Activated naive CD4-positive, alpha-beta T cell treated with anti-CD3 and anti-CD28 coated beads, Interleukin-2, amount 50 U/mL, for 72 hours (primary cell): ENCODE results near the gene RABEP2. TPM values are rescaled to one million over a fixed set of nuclear protein-coding genes. Genes with fewer than 3 reads are reported as not detected.
"Not testable (repeated sequence)": the region's sequence is repeated elsewhere in the genome, so short reads cannot be mapped to it uniquely, and the experiment has no call there.

Experiments
- ATAC-seq, 2 donors: fragments of 150-1000 bp; cut with Tn5 transposase; 2 replicates each; pipeline ENCODE4 v1.10.0; 2021; ENCODE audit warnings: mild to moderate bottlenecking in 2 of 2, moderate library complexity in 2 of 2
- DNase-seq, 2 donors: peaks; one replicate each; pipeline ENCODE4 v3.0.0; 2021 to 2022; ENCODE audit warnings: low spot score in 2 of 2
- H3K27ac Mint-ChIP-seq, 2 donors: one replicate each; pipeline ENCODE4 v1.8.0; 2022; ENCODE audit warnings: mild to moderate bottlenecking in 2 of 2, mixed read lengths in 2 of 2
- H3K36me3 Mint-ChIP-seq, 2 donors: one replicate each; pipeline ENCODE4 v1.8.0; 2022; ENCODE audit warnings: mixed read lengths in 2 of 2
- H3K9me3 Mint-ChIP-seq, 2 donors: one replicate each; pipeline ENCODE4 v1.8.0; 2022; ENCODE audit warnings: mixed read lengths in 2 of 2
- total RNA-seq, 2 donors: library from RNA; stranded (reverse); gene quantifications; one replicate each; pipeline ENCODE4 v1.2.3, GENCODE V29; 2022

RABEP2 gene, protein sequence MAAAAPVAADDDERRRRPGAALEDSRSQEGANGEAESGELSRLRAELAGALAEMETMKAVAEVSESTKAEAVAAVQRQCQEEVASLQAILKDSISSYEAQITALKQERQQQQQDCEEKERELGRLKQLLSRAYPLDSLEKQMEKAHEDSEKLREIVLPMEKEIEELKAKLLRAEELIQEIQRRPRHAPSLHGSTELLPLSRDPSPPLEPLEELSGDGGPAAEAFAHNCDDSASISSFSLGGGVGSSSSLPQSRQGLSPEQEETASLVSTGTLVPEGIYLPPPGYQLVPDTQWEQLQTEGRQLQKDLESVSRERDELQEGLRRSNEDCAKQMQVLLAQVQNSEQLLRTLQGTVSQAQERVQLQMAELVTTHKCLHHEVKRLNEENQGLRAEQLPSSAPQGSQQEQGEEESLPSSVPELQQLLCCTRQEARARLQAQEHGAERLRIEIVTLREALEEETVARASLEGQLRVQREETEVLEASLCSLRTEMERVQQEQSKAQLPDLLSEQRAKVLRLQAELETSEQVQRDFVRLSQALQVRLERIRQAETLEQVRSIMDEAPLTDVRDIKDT
- total RNA-seq, result 10 to 100 TPM; 20.7 to 25.1 TPM

DNA sequence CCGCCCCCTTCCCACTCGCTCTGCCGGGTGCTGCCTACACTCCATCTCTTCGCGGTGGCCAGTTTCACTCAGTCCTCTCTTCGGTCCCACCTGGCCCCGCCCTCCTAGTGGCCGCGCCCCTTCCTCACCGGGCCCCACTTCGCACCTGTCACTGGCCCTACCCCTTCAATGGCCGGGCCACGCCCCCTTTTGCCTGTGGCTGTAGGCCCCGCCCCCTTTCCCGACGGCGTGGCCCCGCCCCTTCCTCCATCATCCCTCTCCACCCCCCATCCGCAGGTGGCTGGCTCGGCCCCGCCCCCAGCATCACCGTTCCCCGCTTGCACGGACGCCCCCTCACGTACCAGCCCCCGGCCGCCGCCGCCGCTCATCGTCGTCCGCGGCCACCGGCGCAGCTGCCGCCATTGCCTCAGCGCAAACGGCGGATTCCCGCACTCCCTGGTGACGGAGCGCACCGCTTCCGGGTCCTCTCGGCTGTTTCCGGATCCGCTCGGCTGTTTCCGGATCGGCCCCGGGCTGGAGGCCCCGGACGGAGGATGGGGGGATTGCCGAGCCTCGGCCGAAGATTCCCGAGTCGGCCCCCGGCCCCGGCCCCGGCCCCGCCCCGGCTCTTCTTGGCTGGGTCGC, at the start of gene RABEP2:
TSS of gene RABEP2 (minus strand) at position 477 of the 624 bp plus-strand sequence. CDS start at position 402, 75 bp downstream.
- ATAC-seq, result peak; percentile 86 to 87
- DNase-seq, result peak; percentile 95 to 100
- Mint-ChIP-seq H3K9me3 (no peaks in the 10 kb centered on the region), H3K36me3 (peaks cover 0 to 6% of the 10 kb centered on the region in 2 donors), H3K27ac (peak within 1 kb of the TSS; percentile 94 to 99)

GRCh38 chr16:28974437-28975157, 49.6 kb upstream of the RABEP2 start, which contains the start of gene SPNS1:
Gene SPNS1, plus strand, starts transcription at chr16:28974778. Its CDS starts 374 bp downstream, at chr16:28975152.
- ATAC-seq, result peak; percentile 93 to 96
- DNase-seq, result peak; percentile 92 to 97
- Mint-ChIP-seq H3K9me3 (no peaks in the 10 kb centered on the region), H3K36me3 (peaks cover 5 to 6% of the 10 kb centered on the region in 2 donors), H3K27ac (peak within 1 kb of the TSS; percentile 90 to 99)

DNA sequence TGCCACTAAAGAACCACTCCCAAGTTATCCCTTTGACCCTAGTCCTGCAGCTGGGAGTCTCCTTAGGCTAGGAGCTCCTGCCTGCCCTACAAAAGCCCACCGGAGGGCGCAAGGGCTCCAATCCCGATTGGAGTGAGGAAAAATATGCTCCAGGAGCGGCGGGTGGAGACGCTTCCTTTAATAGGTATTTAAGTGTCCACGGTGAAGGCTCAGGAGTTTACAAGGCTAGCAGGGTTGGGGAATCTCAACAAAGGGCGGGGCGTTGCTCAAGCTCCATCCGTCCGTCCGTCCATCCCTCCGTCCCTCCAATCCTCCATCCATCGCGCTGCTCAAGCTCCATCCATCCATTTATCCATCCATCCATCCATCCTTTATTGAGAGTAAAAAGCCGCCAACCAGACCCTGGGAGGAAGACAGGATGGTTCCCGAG, 49.0 kb upstream of the RABEP2 start:
- Mint-ChIP-seq H3K27ac (peak overlapping the region; percentile 90 to 99), H3K9me3 (no peaks in the 10 kb centered on the region), H3K36me3 (peaks cover 5 to 6% of the 10 kb centered on the region in 2 donors)
- peak; percentile 16 to 17 for ATAC-seq
- no peak for DNase-seq

GRCh38 chr16:28969696-28970095, 44.7 kb upstream of the RABEP2 start:
- H3K36me3 Mint-ChIP-seq, ATAC-seq, H3K9me3 Mint-ChIP-seq, DNase-seq: not testable (repeated sequence)
- peak overlapping the region in 1 of 2 donors; percentile 89 for H3K27ac Mint-ChIP-seq

DNA sequence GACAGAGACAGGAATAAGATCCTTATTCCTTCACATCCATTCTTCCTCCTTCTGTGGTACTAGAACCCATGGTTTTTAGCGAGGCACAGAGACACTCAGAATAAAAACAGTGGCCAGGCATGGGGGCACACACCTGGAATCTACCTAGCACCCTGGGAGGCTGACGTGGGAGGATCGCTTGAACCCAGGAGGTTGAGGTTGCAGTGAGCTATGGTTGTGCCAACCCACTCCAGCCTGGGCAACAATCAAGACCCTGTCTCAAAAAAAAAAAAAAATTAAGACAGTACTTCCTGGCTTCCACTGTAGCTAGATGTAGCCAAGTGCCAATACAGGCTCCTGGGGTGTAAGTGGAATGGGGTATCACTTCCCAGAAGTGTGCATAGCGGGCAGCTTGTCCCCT, 42.1 kb upstream of the RABEP2 start:
- no peaks in the 10 kb centered on the region for H3K9me3 Mint-ChIP-seq
- ATAC-seq (no peak), DNase-seq (no peak)
- peak overlapping the region in 1 of 2 donors; percentile 44 for H3K27ac Mint-ChIP-seq
- H3K36me3 Mint-ChIP-seq, result peaks cover 0 to 15% of the 10 kb centered on the region in 2 donors

GRCh38 chr16:28964496-28964895, 39.5 kb upstream of the RABEP2 start:
- Mint-ChIP-seq H3K9me3 (no peaks in the 10 kb centered on the region), H3K27ac (no peak overlapping the region), H3K36me3 (peaks cover 11 to 15% of the 10 kb centered on the region in 2 donors)
- DNase-seq (no peak), ATAC-seq (no peak)

DNA sequence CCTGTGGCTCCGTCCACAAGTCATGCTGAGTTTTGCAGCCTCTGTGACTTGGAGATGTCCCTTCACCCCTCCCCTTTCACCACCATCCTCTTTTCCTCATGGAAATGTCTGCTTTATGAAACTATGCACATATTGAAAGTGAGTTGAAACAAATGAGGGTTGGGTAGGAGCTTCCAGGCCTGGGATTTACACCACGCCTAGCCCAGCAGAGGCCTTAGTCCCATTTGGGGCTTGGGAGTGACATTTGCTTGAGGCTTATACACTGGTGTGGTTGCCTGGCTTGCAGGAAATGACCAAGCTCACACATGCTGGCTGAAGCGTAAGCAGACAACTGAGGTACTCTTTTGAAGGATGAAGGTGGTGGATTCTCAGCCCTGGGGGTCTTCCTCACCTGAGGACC, 39.0 kb upstream of the RABEP2 start:
- Mint-ChIP-seq H3K36me3 (peaks cover 11 to 15% of the 10 kb centered on the region in 2 donors), H3K9me3 (no peaks in the 10 kb centered on the region), H3K27ac (no peak overlapping the region)
- DNase-seq (no peak), ATAC-seq (no peak)

DNA sequence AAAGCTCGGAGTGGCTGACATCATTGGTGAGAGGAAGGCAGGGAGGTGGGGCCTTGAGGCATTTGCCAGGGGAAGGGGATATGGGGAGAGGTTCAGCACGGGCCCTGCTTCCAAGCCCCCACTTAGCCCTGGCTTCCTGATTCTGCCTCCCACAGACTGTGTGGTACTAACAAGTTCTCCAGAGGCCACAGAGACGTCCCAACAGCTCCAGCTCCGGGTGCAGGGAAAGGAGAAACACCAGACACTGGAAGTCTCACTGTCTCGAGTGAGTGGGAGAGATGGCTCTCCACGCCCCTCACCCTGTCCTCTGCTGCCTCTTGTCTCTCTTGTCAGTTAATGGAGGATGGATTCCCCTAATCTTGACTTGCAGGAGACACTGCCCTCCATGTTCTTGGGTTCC, 33.8 kb upstream of the RABEP2 start:
- Mint-ChIP-seq H3K9me3 (no peaks in the 10 kb centered on the region), H3K27ac (no peak overlapping the region)

GRCh38 chr16:28958216-28958615, 33.2 kb upstream of the RABEP2 start:
- DNase-seq (no peak), ATAC-seq (no peak)
- Mint-ChIP-seq H3K27ac (peak overlapping the region in 1 of 2 donors; percentile 55), H3K36me3 (peaks cover 11 to 14% of the 10 kb centered on the region in 2 donors), H3K9me3 (no peaks in the 10 kb centered on the region)

More for the DNA sequence above, 33.8 kb upstream of the RABEP2 start:
- H3K36me3 Mint-ChIP-seq, result peaks cover 11 to 19% of the 10 kb centered on the region in 2 donors
- ATAC-seq (no peak), DNase-seq (no peak)

- Mint-ChIP-seq H3K27ac (peak overlapping the region; percentile 94 to 96), H3K9me3 (no peaks in the 10 kb centered on the region), H3K36me3 (peaks cover 18 to 22% of the 10 kb centered on the region in 2 donors)
- ATAC-seq (no peak), DNase-seq (no peak)
Measured at GRCh38 chr16:28951410-28951943, 26.4 kb upstream of the RABEP2 start.

GRCh38 chr16:28950648-28951409, 25.8 kb upstream of the RABEP2 start, which contains the start of gene NFATC2IP:
Gene NFATC2IP, plus strand, starts transcription at chr16:28950937. Its CDS starts 75 bp downstream, at chr16:28951012.
- Mint-ChIP-seq H3K27ac (peak within 1 kb of the TSS; percentile 94 to 96), H3K36me3 (peaks cover 18 to 19% of the 10 kb centered on the region in 2 donors), H3K9me3 (no peaks in the 10 kb centered on the region)
- ATAC-seq, result peak; percentile 97 to 98
- DNase-seq, result peak; percentile 99 to 100

DNA sequence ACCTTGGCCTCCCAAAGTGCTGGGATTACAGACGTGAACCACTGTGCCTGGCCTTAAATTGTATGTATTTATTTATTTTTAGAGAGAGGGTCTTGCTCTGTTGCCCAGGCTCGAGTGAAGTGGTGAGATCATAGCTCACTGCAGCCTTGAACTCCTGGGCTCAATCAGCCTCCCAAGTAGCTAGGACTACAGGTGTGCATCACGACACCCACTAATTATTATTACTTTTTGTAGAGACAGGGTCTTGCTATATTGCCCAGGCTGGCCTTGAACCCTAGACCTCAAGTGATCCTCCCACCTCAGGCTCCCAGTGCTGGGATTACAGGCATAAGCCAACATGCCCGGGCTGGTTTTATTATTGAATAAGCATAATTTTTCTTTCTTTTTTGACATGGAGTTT, 21.6 kb upstream of the RABEP2 start:
- Mint-ChIP-seq H3K9me3 (no peaks in the 10 kb centered on the region), H3K36me3 (peaks cover 5 to 11% of the 10 kb centered on the region in 2 donors), H3K27ac (no peak overlapping the region)
- no peak for ATAC-seq
- DNase-seq, result no peak

DNA sequence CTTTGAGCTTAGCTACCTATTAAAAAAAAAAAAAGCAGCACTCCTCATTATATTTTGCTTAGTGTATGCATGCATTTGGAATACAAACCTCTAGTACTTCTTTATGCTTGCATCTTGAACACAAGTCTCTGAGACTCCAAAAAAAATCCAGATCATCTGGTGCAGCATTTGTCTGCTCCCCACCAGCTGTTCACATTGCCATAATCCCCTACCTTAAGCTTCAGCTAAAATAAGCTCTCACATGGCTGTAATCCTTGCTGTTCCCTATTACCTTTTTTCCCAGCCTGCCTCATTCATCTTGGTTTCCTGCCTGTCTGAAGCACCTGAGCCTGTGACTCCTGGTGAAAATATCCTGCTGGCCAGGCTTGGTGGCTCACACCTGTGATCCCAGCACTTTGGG, 18.2 kb upstream of the RABEP2 start:
- no peak for ATAC-seq
- Mint-ChIP-seq H3K36me3 (no peaks in the 10 kb centered on the region), H3K27ac (peak overlapping the region in 1 of 2 donors; percentile 9), H3K9me3 (no peaks in the 10 kb centered on the region)
- no peak for DNase-seq

- not testable (repeated sequence) for H3K9me3 Mint-ChIP-seq, DNase-seq, ATAC-seq, H3K36me3 Mint-ChIP-seq, H3K27ac Mint-ChIP-seq
Measured at GRCh38 chr16:28939825-28940224, 14.8 kb upstream of the RABEP2 start.

DNA sequence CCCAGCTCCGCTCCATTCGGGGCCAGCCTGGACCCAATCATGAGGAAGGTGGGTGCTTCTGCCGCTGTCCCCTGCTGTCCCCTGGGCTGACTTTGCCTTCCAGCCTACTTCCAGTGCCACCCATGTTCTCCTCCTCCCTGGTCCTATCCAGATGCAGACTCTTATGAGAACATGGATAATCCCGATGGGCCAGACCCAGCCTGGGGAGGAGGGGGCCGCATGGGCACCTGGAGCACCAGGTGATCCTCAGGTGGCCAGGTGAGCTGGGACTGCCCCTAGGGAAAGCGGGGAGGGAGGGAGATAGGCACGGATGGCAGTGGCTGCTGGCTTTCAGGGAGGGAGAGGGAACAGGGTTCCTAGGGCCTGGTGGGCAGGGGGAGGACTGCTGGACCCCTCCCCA, 13.7 kb upstream of the RABEP2 start:
- ATAC-seq, result no peak
- peaks cover 0 to 10% of the 10 kb centered on the region in 2 donors for H3K9me3 Mint-ChIP-seq
- DNase-seq, result no peak
- peaks cover 0 to 6% of the 10 kb centered on the region in 2 donors for H3K36me3 Mint-ChIP-seq
- H3K27ac Mint-ChIP-seq, result peak overlapping the region in 1 of 2 donors; percentile 1
